CD4-positive, alpha-beta T cell treated with Interleukin-6 for 4 hours (primary cell): ENCODE measurements around the gene KCNH5.

Experiments used
- DNase-seq: peaks from one replicate; pipeline ENCODE4 v3.0.0-alpha.2; 2020; ENCODE audit warnings: mixed read lengths

KCNH5 gene

GRCh38 chr14:62663456-62663821 lies 381.8 kb downstream of the KCNH5 start:
- no peak for DNase-seq

GRCh38 chr14:62662811-62663455 lies 382.3 kb downstream of the KCNH5 start:
- DNase-seq = no peak

- DNase-seq = no peak
Observed at GRCh38 chr14:62661818-62662217, 383.4 kb downstream of the KCNH5 start.

- DNase-seq = no peak
Observed at GRCh38 chr14:62658631-62659030, 386.6 kb downstream of the KCNH5 start.

- no peak for DNase-seq
Observed at GRCh38 chr14:62657376-62657775, 387.9 kb downstream of the KCNH5 start.

- DNase-seq = no peak
Observed at GRCh38 chr14:62655166-62655565, 390.1 kb downstream of the KCNH5 start.

GRCh38 chr14:62654641-62655040 lies 390.6 kb downstream of the KCNH5 start:
- no peak for DNase-seq
